GM23248 (cell line): Measurements from ENCODE around the gene RAMP3. TPM values are rescaled to one million over a fixed set of nuclear protein-coding genes. Genes with fewer than 3 reads are reported as not detected.
"Not testable (repeated sequence)": the region's sequence is repeated elsewhere in the genome, so short reads cannot be mapped to it uniquely, and the experiment has no call there.

Experiments
- DNase-seq: peaks from one replicate; pipeline ENCODE4 v3.0.0-alpha.2; 2015
- H2AFZ ChIP-seq: fragments of 200-600 bp; sonication (generic); 2 replicates; pipeline ENCODE4 v1.6.1; 2016; ENCODE audit warnings: antibody characterized with exemption
- H3F3A ChIP-seq: fragments of 200-600 bp; sonication (generic); 2 replicates; pipeline ENCODE4 v1.6.1; 2016; ENCODE audit warnings: mild to moderate bottlenecking, antibody characterized with exemption, mixed run types; ENCODE audit not compliant: insufficient read depth
- H3K27ac ChIP-seq: fragments of 200-600 bp; sonication (generic); 2 replicates; pipeline ENCODE4 v1.5.1; 2016; ENCODE audit warnings: mild to moderate bottlenecking
- H3K27me3 ChIP-seq: fragments of 200-600 bp; sonication (generic); replicated peaks from 2 replicates; pipeline ENCODE4 v1.6.1; 2016; ENCODE audit warnings: mild to moderate bottlenecking; ENCODE audit not compliant: insufficient read depth
- H3K36me3 ChIP-seq: fragments of 200-600 bp; sonication (generic); 2 replicates; pipeline ENCODE4 v1.6.1; 2016; ENCODE audit warnings: low read depth, mild to moderate bottlenecking
- H3K4me1 ChIP-seq: fragments of 200-600 bp; sonication (generic); 2 replicates; pipeline ENCODE4 v1.6.1; 2016; ENCODE audit warnings: mild to moderate bottlenecking; ENCODE audit not compliant: insufficient read depth
- H3K4me2 ChIP-seq: fragments of 200-600 bp; sonication (generic); one replicate; pipeline ENCODE4 v1.6.1; 2016; ENCODE audit warnings: mild to moderate bottlenecking; ENCODE audit not compliant: unreplicated experiment
- H3K4me3 ChIP-seq: fragments of 200-600 bp; sonication (generic); 2 replicates; pipeline ENCODE4 v1.5.1; 2016; ENCODE audit warnings: mild to moderate bottlenecking
- H3K79me2 ChIP-seq: fragments of 200-600 bp; sonication (generic); 2 replicates; pipeline ENCODE4 v1.6.1; 2016; ENCODE audit warnings: mild to moderate bottlenecking; ENCODE audit not compliant: insufficient read depth
- H3K9ac ChIP-seq: fragments of 200-600 bp; sonication (generic); 2 replicates; pipeline ENCODE4 v1.6.1; 2016; ENCODE audit warnings: mild to moderate bottlenecking
- H3K9me2 ChIP-seq: fragments of 200-600 bp; sonication (generic); 2 replicates; pipeline ENCODE4 v1.6.1; 2016; ENCODE audit warnings: mixed run types, mild to moderate bottlenecking, moderate library complexity; ENCODE audit not compliant: insufficient read depth
- H3K9me3 ChIP-seq: fragments of 200-600 bp; sonication (generic); one replicate; pipeline ENCODE4 v1.6.1; 2017; ENCODE audit warnings: low read depth
- H4K20me1 ChIP-seq: fragments of 200-600 bp; sonication (generic); 2 replicates; pipeline ENCODE4 v1.6.0; 2016; ENCODE audit not compliant: insufficient read depth
- EZH2 ChIP-seq: fragments of 200-600 bp; sonication (generic); IDR thresholded peaks from 2 replicates; pipeline ENCODE4 v1.6.1; 2018; ENCODE audit warnings: antibody characterized with exemption, mild to moderate bottlenecking; ENCODE audit not compliant: insufficient read depth, poor library complexity, severe bottlenecking
- EZH2phosphoT487 ChIP-seq: fragments of 200-600 bp; sonication (generic); IDR thresholded peaks from 2 replicates; pipeline ENCODE4 v1.6.1; 2018; ENCODE audit warnings: antibody characterized with exemption, moderate library complexity, mild to moderate bottlenecking, low read depth; ENCODE audit not compliant: insufficient read depth
- WGBS, 2 experiments: methylation state at CpG; one replicate each; pipeline ENCODE4 v1.1.6; 2015 to 2017; ENCODE audit warnings: low lambda C conversion rate in 2 of 2, low coverage in 1 of 2; ENCODE audit errors: missing lambda C conversion rate in 2 of 2; 5-methylcytosine and 5-hydroxymethylcytosine counted together
- in situ Hi-C: fragments of 300-500 bp; cut with MboI; formaldehyde crosslinking; loops from 2 replicates; pipeline ENCODE4 v1.15.0; 2020
- polyA plus RNA-seq: library from polyadenylated mRNA; unstranded; fragments of >200 nt; fragmentation: Nextera tagmentation; extraction: Ambion mirVana; gene quantifications from 2 replicates; pipeline ENCODE4 v1.2.1, GENCODE V29; 2016
- total RNA-seq: library from RNA; depleted of rRNA; stranded (reverse); fragments of >200 nt; shearing (Covaris generic); gene quantifications from 2 replicates; pipeline ENCODE4 v1.2.3, GENCODE V29; 2014

RAMP3 gene
- total and polyA plus RNA-seq, 2 experiments from 2014 or later = not detected

DNA sequence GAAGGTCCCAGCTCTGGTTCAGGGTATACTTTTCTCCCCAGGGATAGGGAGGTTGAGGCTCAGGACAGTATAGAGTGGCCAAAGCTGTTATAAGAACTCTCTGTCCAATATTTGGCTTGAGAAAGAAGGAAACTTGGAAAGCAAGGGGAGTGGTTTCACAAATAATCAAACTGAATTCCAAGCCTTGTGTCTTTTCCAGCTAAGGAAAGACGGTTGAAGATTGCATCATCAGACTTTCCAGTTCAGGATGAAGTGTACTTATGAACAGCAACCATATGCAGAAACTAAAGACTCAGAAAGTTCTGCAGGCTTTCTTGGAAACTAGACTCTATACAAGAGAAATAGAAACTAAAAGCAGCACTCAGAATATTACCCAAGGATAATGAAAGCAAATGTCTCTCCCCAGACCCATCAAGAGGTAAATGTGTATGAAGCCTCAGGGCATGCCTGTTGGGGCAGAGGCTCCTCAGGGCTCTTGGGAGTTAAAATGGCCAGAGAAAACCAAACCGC is 46.4 kb downstream of the RAMP3 start:
- WGBS, 2 experiments = 2 to 4% methylated on average over 2 of the region's 2 CpGs
- no peaks in the 10 kb centered on the region for H3K36me3 ChIP-seq
- H4K20me1 ChIP-seq = no peaks in the 10 kb centered on the region
- TF ChIP-seq EZH2phosphoT487 (no peak), EZH2 (no peak)
- peak overlapping the region; percentile 74 for H3K4me2 ChIP-seq
- peaks cover 30% of the 10 kb centered on the region for H3K27me3 ChIP-seq
- peaks cover 19% of the 10 kb centered on the region for H3K4me1 ChIP-seq
- H3K4me3 ChIP-seq = peak overlapping the region; percentile 55
- no peak overlapping the region for H3K27ac ChIP-seq
- H3K9me2 ChIP-seq = no peaks in the 10 kb centered on the region
- in situ Hi-C loops = loop anchor here (10.0 kb wide), 1 partner anchor 61 kb away; no protein-coding TSS in a partner anchor
- no peaks in the 10 kb centered on the region for H3K9me3 ChIP-seq
- no peaks in the 10 kb centered on the region for H3K79me2 ChIP-seq
- H3F3A ChIP-seq = no peaks in the 10 kb centered on the region
- H2AFZ ChIP-seq = peak overlapping the region; percentile 84
- peak overlapping the region; percentile 34; the same call in 1 of the 2 replicates for H3K9ac ChIP-seq
- peak; percentile 57 for DNase-seq

DNA sequence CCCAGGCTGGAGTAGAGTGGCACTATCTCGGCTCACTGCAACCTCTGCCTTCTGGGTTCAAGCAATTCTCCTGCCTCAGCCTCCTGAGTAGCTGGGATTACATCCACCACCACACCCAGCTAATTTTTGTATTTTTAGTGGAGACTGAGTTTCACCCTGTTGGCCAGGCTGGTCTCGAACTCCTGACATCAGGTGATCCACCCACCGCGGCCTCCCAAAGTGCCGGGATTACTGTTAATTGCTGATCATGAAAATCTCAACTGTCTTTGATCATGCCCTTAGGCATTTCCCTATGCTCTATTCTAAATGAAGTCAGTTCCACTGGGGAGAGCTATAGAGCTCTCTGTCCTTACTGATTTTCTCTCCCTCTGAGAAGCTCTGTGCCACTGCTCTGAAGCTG is 48.7 kb downstream of the RAMP3 start:
- DNase-seq, H3K4me2 ChIP-seq, H3K9me2 ChIP-seq, H3K79me2 ChIP-seq, H4K20me1 ChIP-seq, H3K4me3 ChIP-seq, H3K36me3 ChIP-seq, H3F3A ChIP-seq, H3K27ac ChIP-seq, H3K9ac ChIP-seq, H2AFZ ChIP-seq, H3K9me3 ChIP-seq: not testable (repeated sequence)
- in situ Hi-C loops = loop anchor here (10.0 kb wide), 1 partner anchor 59 kb away; no protein-coding TSS in a partner anchor
- Histone ChIP-seq H3K4me1 (peaks cover 19% of the 10 kb centered on the region), H3K27me3 (peaks cover 34% of the 10 kb centered on the region)
- 74 to 79% methylated on average over 5 of the region's 5 CpGs for WGBS, 2 experiments

DNA sequence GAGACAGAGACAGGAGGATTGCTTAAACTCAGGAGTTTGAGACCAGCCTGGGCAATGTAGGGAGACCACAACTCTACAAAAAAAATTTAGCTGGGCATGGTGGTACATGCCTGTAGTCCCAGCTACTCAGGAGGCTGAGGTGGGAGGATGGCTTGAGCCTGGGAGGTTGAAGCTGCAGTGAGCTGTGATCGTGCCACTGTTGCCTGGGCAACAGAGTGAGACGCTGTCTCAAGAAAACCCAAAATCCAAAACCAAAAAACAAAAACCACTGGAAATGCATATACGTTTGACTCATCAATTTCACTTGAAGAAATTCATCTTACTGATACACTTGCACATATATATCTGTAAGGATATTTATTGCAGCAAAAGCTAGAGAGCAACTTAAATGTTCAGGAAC is 52.3 kb downstream of the RAMP3 start:
- not testable (repeated sequence) for H3K9me3 ChIP-seq, H4K20me1 ChIP-seq, H3K9ac ChIP-seq, DNase-seq, H3K36me3 ChIP-seq, H3K4me1 ChIP-seq, H2AFZ ChIP-seq, H3K4me2 ChIP-seq, H3K27ac ChIP-seq, H3K4me3 ChIP-seq, H3K79me2 ChIP-seq, H3F3A ChIP-seq, H3K9me2 ChIP-seq
- 40 to 52% methylated on average over 3 of the region's 3 CpGs for WGBS, 2 experiments
- H3K27me3 ChIP-seq = peaks cover 42% of the 10 kb centered on the region
- in situ Hi-C loops = loop anchor here (10.0 kb wide), 1 partner anchor 55 kb away; no protein-coding TSS in a partner anchor

DNA sequence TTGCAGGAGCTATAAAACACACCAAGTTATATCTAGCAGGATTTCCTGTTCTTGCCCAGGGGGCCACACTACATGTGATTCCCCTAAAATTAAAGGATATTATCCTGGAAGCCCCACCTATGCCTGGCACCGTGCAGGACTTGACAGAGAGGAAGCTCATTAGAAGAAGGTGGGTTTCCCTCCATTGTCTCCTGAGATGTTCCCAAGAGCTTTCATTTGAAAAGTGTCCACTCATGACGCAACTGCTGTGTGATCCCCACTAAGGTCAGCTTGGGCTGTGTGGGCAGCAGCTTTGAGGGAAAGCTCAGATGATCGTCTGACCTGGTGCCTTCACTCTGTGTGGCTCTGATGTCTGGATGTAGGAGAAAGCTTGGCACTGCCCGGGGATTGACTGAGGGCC is 53.5 kb downstream of the RAMP3 start:
- Histone ChIP-seq H3K4me3 (no peak overlapping the region), H3K4me2 (no peak overlapping the region), H3K9ac (no peak overlapping the region), H3K9me3 (no peaks in the 10 kb centered on the region), H3K4me1 (no peaks in the 10 kb centered on the region), H2AFZ (no peak overlapping the region), H3K9me2 (no peaks in the 10 kb centered on the region), H4K20me1 (no peaks in the 10 kb centered on the region), H3K27ac (no peak overlapping the region), H3K27me3 (peaks cover 46% of the 10 kb centered on the region), H3K36me3 (no peaks in the 10 kb centered on the region), H3F3A (no peaks in the 10 kb centered on the region), H3K79me2 (no peaks in the 10 kb centered on the region)
- DNase-seq = no peak
- in situ Hi-C loops = no loop called here
- TF ChIP-seq EZH2phosphoT487 = no peak
- no peak for TF ChIP-seq EZH2
- WGBS, 2 experiments = 30 to 34% methylated on average over 4 of the region's 4 CpGs

DNA sequence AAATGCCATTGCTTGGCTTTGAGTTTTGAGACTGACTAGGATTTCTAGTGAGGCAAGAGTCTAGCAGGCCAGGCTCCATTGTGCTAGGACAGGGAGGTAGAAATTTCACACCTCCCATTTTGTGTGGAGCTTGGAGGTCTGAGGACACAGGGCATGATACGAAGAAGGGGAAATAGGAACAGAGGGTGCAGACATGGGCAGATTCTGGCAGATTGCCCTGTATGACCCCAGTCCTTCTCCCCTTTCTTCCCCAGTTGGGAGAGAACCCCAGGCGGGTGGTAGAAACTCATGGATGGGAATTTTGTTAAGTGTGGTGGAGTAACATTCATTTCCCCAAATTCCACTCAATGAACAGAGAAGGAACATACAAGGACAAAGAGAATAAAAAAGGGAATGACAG is 54.4 kb downstream of the RAMP3 start:
- no peaks in the 10 kb centered on the region for H3K9me3 ChIP-seq
- no peak overlapping the region for H2AFZ ChIP-seq
- no peak overlapping the region for H3K27ac ChIP-seq
- H3K27me3 ChIP-seq = peaks cover 43% of the 10 kb centered on the region
- DNase-seq = no peak
- H3F3A ChIP-seq = no peaks in the 10 kb centered on the region
- H3K4me2 ChIP-seq = no peak overlapping the region
- no peak overlapping the region for H3K4me3 ChIP-seq
- 54 to 70% methylated on average over 2 of the region's 2 CpGs for WGBS, 2 experiments
- no peaks in the 10 kb centered on the region for H3K9me2 ChIP-seq
- no peak overlapping the region for H3K9ac ChIP-seq
- H4K20me1 ChIP-seq = no peaks in the 10 kb centered on the region
- no peaks in the 10 kb centered on the region for H3K36me3 ChIP-seq
- no peaks in the 10 kb centered on the region for H3K79me2 ChIP-seq
- in situ Hi-C loops = no loop called here
- no peaks in the 10 kb centered on the region for H3K4me1 ChIP-seq
- TF ChIP-seq EZH2phosphoT487 = no peak
- TF ChIP-seq EZH2 = no peak
